ENCODE data around the gene TMEM132C.
"Not testable (repeated sequence)": the region's sequence is repeated elsewhere in the genome, so short reads cannot be mapped to it uniquely, and the experiment has no call there.

The TMEM132C gene

GRCh38 chr12:128497376-128497775 is 230.4 kb downstream of the TMEM132C start:
- DNase-seq, result not testable (repeated sequence)

- DNase-seq, result no peak
These were observed 240.5 kb downstream of the TMEM132C start for GRCh38 chr12:128507470-128507869.

- DNase-seq, result no peak
These were observed 242.2 kb downstream of the TMEM132C start for GRCh38 chr12:128509170-128509569.

GRCh38 chr12:128510511-128510910 is 243.5 kb downstream of the TMEM132C start:
- peak in 3 of 14 donors; percentile 8 to 84 (median 20) for DNase-seq

GRCh38 chr12:128513331-128513730 is 246.4 kb downstream of the TMEM132C start:
- no peak for DNase-seq

GRCh38 chr12:128513831-128514230 is 246.9 kb downstream of the TMEM132C start:
- peak in 1 of 14 donors; percentile 2 for DNase-seq

- DNase-seq, result no peak
These were observed 251.7 kb downstream of the TMEM132C start for GRCh38 chr12:128518644-128519043.

- no peak for DNase-seq
These were observed 252.5 kb downstream of the TMEM132C start for GRCh38 chr12:128519426-128519825.

GRCh38 chr12:128521981-128522380 is 255.0 kb downstream of the TMEM132C start:
- peak in 2 of 14 donors; percentile 4 to 50 for DNase-seq

- no peak for DNase-seq
These were observed 257.5 kb downstream of the TMEM132C start for GRCh38 chr12:128524439-128524838.

GRCh38 chr12:128531170-128531569 is 264.2 kb downstream of the TMEM132C start:
- no peak for DNase-seq

GRCh38 chr12:128534906-128535305 is 267.9 kb downstream of the TMEM132C start:
- no peak for DNase-seq

GRCh38 chr12:128536810-128537209 is 269.8 kb downstream of the TMEM132C start:
- no peak for DNase-seq

- no peak for DNase-seq
These were observed 270.7 kb downstream of the TMEM132C start for GRCh38 chr12:128537668-128538067.

GRCh38 chr12:128542844-128543243 is 275.9 kb downstream of the TMEM132C start:
- DNase-seq, result no peak

- DNase-seq, result no peak
These were observed 276.5 kb downstream of the TMEM132C start for GRCh38 chr12:128543460-128543859.

- DNase-seq, result no peak
These were observed 277.0 kb downstream of the TMEM132C start for GRCh38 chr12:128543971-128544370.

- no peak for DNase-seq
These were observed 282.0 kb downstream of the TMEM132C start for GRCh38 chr12:128548949-128549348.

GRCh38 chr12:128549601-128550218 is 282.7 kb downstream of the TMEM132C start:
- no peak for DNase-seq

- DNase-seq, result peak in 3 of 14 donors; percentile 13 to 15 (median 14)
These were observed 284.3 kb downstream of the TMEM132C start for GRCh38 chr12:128551266-128551665.

GRCh38 chr12:128554546-128555304 is 287.8 kb downstream of the TMEM132C start:
- DNase-seq, result no peak

- no peak for DNase-seq
These were observed 290.3 kb downstream of the TMEM132C start for GRCh38 chr12:128557231-128557630.

- no peak for DNase-seq
These were observed 298.0 kb downstream of the TMEM132C start for GRCh38 chr12:128564956-128565355.

GRCh38 chr12:128567730-128568129 is 300.8 kb downstream of the TMEM132C start:
- DNase-seq, result no peak
